NCI-H524 treated with DMSO at 0.1 percent for 48 hours (cell line): ENCODE results near the gene C1orf74.
"Not testable (repeated sequence)": the region's sequence is repeated elsewhere in the genome, so short reads cannot be mapped to it uniquely, and the experiment has no call there.

Source experiments
- DNase-seq: peaks from one replicate; lab custom pipeline; 2025; lab: John Stamatoyannopoulos, UW

Gene C1orf74

GRCh38 chr1:209805875-209806760 lies 21.8 kb upstream of the C1orf74 start, which contains the start of gene IRF6:
IRF6 (minus strand) TSS chr1:209806142; CDS start chr1:209801413, 4,729 bp downstream.
- DNase-seq, result no peak

GRCh38 chr1:209805341-209805781 lies 21.0 kb upstream of the C1orf74 start:
- DNase-seq, result no peak

GRCh38 chr1:209803568-209803967 lies 19.2 kb upstream of the C1orf74 start:
- no peak for DNase-seq

- DNase-seq, result no peak
These were observed 18.4 kb upstream of the C1orf74 start for GRCh38 chr1:209802780-209803152.

GRCh38 chr1:209802117-209802779 lies 17.9 kb upstream of the C1orf74 start:
- DNase-seq, result no peak

- no peak for DNase-seq
These were observed 16.9 kb upstream of the C1orf74 start for GRCh38 chr1:209800984-209801834.

- DNase-seq, result no peak
These were observed 13.8 kb upstream of the C1orf74 start for GRCh38 chr1:209797978-209798639.

GRCh38 chr1:209793711-209794110 lies 9.4 kb upstream of the C1orf74 start:
- DNase-seq, result not testable (repeated sequence)

- no peak for DNase-seq
These were observed 7.6 kb upstream of the C1orf74 start for GRCh38 chr1:209791920-209792319.

- DNase-seq, result no peak
These were observed 6.2 kb upstream of the C1orf74 start for GRCh38 chr1:209790286-209791193.

- no peak for DNase-seq
These were observed 4.9 kb upstream of the C1orf74 start for GRCh38 chr1:209789245-209789644.

- DNase-seq, result no peak
These were observed 3.2 kb upstream of the C1orf74 start for GRCh38 chr1:209787551-209787950.

- DNase-seq, result no peak
These were observed 1.8 kb upstream of the C1orf74 start for GRCh38 chr1:209786146-209786545.

GRCh38 chr1:209785592-209785991 lies 1.2 kb upstream of the C1orf74 start:
- DNase-seq, result no peak

GRCh38 chr1:209783386-209783785 lies 973 bp downstream of the C1orf74 start:
- DNase-seq, result peak; percentile 9

GRCh38 chr1:209780268-209780667 lies 4.1 kb downstream of the C1orf74 start:
- no peak for DNase-seq

GRCh38 chr1:209778102-209778501 lies 6.3 kb downstream of the C1orf74 start:
- DNase-seq, result no peak

GRCh38 chr1:209777587-209777986 lies 6.8 kb downstream of the C1orf74 start:
- no peak for DNase-seq

- DNase-seq, result no peak
These were observed 8.7 kb downstream of the C1orf74 start for GRCh38 chr1:209775678-209776077.

- no peak for DNase-seq
These were observed 9.8 kb downstream of the C1orf74 start for GRCh38 chr1:209774592-209774991.

GRCh38 chr1:209772126-209772525 lies 12.2 kb downstream of the C1orf74 start:
- DNase-seq, result no peak
